ENCODE results near the gene IQGAP1. TPM values are rescaled to one million over a fixed set of nuclear protein-coding genes. Genes with fewer than 3 reads are reported as not detected.

IQGAP1 gene
- total and polyA plus RNA-seq, 2 donors: 131 to 144 TPM

DNA sequence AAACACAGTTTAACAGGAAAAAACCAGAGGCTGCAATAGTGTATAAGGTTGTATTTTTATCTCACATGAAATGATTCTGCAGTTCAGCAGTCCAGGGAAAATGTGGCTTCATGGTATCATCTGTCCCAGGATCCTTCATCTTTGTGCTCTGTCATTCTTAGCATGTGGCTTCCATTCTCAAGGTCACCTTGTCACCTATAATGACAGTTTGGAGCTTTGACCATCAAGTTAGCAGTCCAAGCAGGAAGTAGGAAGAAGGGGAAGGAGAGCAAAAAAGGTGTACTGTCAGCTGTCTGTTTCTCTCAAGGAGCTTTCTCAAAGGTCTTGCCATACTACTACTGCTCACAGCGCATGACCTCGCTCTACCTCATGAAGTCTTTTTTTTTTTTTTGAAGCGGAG, 83.1 kb downstream of the IQGAP1 start:
- Histone ChIP-seq H3K4me3 (ENCODE audit: low read length in 2 of 2) (no peak overlapping the region), H3K4me1 (ENCODE audit: control insufficient read depth in 2 of 2, insufficient read depth in 2 of 2, low read length in 2 of 2) (no peaks in the 10 kb centered on the region), H3K27ac (ENCODE audit: low read depth in 1 of 2, low read length in 1 of 2) (no peak overlapping the region), H3K27me3 (ENCODE audit: control insufficient read depth in 2 of 2, insufficient read depth in 1 of 2, low read length in 1 of 2) (no peaks in the 10 kb centered on the region), H3K36me3 (ENCODE audit: control insufficient read depth in 2 of 2, insufficient read depth in 2 of 2, low read length in 1 of 2) (peaks cover 55 to 81% of the 10 kb centered on the region in 2 donors), H3K9me3 (ENCODE audit: control insufficient read depth in 2 of 2, insufficient read depth in 1 of 2, low read length in 1 of 2) (no peaks in the 10 kb centered on the region)
- no peak for DNase-seq (ENCODE audit: low read depth in 6 of 9, low spot score in 9 of 9)
- 100% methylated on average over 3 of the region's 3 CpGs for WGBS

DNA sequence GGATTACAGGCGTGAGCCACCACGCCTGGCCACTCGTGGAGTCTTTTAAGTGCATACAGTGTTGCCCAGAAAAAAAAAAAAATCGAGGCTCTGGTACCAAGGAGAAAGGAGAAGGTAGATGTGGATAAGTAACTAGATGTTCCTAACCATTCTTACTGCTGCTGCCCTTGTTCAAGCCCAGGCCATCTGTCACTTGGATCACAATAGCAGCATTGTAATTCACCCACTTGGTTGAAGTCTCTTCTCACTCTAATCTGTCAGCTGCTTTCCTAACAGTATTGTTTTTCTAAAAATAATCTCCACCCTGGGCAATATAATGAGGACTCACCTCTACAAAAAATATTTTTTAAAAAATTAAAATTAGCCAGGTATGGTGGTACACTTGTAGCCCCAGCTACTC, 83.7 kb downstream of the IQGAP1 start:
- H3K27me3 ChIP-seq (ENCODE audit: control insufficient read depth in 2 of 2, insufficient read depth in 1 of 2, low read length in 1 of 2): no peaks in the 10 kb centered on the region
- no peak for DNase-seq (ENCODE audit: low read depth in 6 of 9, low spot score in 9 of 9)
- H3K36me3 ChIP-seq (ENCODE audit: control insufficient read depth in 2 of 2, insufficient read depth in 2 of 2, low read length in 1 of 2): peaks cover 58 to 81% of the 10 kb centered on the region in 2 donors
- H3K27ac ChIP-seq (ENCODE audit: low read depth in 1 of 2, low read length in 1 of 2): no peak overlapping the region
- H3K4me3 ChIP-seq (ENCODE audit: low read length in 2 of 2): no peak overlapping the region
- H3K4me1 ChIP-seq (ENCODE audit: control insufficient read depth in 2 of 2, insufficient read depth in 2 of 2, low read length in 2 of 2): no peaks in the 10 kb centered on the region
- H3K9me3 ChIP-seq (ENCODE audit: control insufficient read depth in 2 of 2, insufficient read depth in 1 of 2, low read length in 1 of 2): no peaks in the 10 kb centered on the region
- WGBS: 97% methylated on average over 4 of the region's 4 CpGs

DNA sequence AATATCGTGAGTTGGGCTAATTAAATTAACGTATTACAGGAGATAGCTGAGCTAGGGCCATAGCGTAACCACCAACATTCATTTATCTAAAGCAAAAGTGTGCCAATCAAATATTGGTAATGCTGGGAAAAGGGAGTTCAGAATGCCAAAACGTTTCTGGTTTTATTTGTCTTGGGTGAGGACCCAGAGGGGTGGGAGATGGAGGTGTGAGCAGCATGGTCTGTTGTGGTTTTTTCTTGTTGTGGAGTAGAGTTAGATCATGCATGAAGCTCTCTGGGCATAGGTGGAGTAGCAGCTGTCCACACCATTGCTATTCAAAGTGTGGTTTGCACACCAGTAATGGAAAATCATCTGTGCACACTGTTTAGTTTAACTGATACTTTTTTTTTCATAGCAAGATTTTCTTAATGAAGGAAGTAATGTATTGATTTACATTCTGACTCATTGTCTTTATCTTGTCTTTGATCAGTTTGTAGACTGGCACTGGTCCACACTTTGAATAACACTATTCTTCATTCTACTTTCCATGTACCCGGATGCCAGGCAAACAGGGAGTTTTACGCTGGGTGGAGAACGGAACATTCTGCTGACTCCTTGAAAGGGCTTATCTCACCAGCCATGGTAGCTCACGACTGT, 90.9 kb downstream of the IQGAP1 start:
- Histone ChIP-seq H3K4me1 (ENCODE audit: control insufficient read depth in 2 of 2, insufficient read depth in 2 of 2, low read length in 2 of 2) (peaks cover 0 to 11% of the 10 kb centered on the region in 2 donors), H3K4me3 (ENCODE audit: low read length in 2 of 2) (no peak overlapping the region), H3K27ac (ENCODE audit: low read depth in 1 of 2, low read length in 1 of 2) (no peak overlapping the region), H3K27me3 (ENCODE audit: control insufficient read depth in 2 of 2, insufficient read depth in 1 of 2, low read length in 1 of 2) (no peaks in the 10 kb centered on the region), H3K36me3 (ENCODE audit: control insufficient read depth in 2 of 2, insufficient read depth in 2 of 2, low read length in 1 of 2) (peaks cover 65 to 88% of the 10 kb centered on the region in 2 donors), H3K9me3 (ENCODE audit: control insufficient read depth in 2 of 2, insufficient read depth in 1 of 2, low read length in 1 of 2) (no peaks in the 10 kb centered on the region)
- WGBS: 95% methylated on average over 8 of the region's 8 CpGs
- no peak for DNase-seq (ENCODE audit: low read depth in 6 of 9, low spot score in 9 of 9)

DNA sequence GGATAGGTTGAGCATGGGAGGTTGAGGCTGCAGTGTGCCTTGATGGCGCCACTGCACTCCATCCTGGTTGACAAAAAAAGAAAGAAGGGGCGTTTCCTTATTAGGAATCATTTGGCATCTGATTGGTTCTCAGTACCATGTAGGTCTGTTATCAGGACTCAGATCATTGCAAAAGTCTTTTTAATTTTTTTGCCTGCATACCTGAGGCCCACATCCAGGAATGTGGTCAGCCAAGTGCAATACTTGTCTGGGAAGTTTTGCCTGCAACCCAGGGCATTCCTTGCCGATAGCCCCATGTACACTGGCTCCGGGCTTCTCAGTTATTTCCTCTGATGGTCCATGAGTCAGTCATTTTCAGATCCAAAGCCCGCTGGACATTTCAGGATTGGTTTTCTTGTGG, 91.6 kb downstream of the IQGAP1 start:
- WGBS: 97% methylated on average over 5 of the region's 5 CpGs
- DNase-seq (ENCODE audit: low read depth in 6 of 9, low spot score in 9 of 9): no peak
- H3K9me3 ChIP-seq (ENCODE audit: control insufficient read depth in 2 of 2, insufficient read depth in 1 of 2, low read length in 1 of 2): no peaks in the 10 kb centered on the region
- H3K4me3 ChIP-seq (ENCODE audit: low read length in 2 of 2): no peak overlapping the region
- H3K4me1 ChIP-seq (ENCODE audit: control insufficient read depth in 2 of 2, insufficient read depth in 2 of 2, low read length in 2 of 2): peaks cover 0 to 11% of the 10 kb centered on the region in 2 donors
- H3K36me3 ChIP-seq (ENCODE audit: control insufficient read depth in 2 of 2, insufficient read depth in 2 of 2, low read length in 1 of 2): peaks cover 61 to 88% of the 10 kb centered on the region in 2 donors
- no peaks in the 10 kb centered on the region for H3K27me3 ChIP-seq (ENCODE audit: control insufficient read depth in 2 of 2, insufficient read depth in 1 of 2, low read length in 1 of 2)
- no peak overlapping the region for H3K27ac ChIP-seq (ENCODE audit: low read depth in 1 of 2, low read length in 1 of 2)

DNA sequence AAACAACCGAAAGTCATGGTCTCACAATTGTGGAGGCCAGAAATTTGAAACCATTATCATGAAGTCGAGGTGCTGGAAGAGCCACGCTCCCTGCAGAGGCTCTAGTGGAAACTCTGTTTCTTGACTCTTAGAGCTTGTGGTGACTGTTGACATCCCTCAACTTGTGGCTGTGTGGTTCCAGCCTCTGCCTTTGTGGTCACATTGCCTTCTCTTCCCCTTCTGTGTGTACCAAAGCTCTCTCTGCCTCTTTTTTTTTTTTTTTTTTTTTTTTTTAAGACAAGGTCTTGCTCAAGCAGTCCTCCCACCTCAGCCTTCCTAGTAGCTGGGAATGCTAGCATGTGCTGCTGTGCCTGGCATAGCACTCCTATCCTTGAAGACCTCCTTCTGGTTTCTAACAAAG, 93.0 kb downstream of the IQGAP1 start:
- H3K27ac ChIP-seq (ENCODE audit: low read depth in 1 of 2, low read length in 1 of 2): no peak overlapping the region
- H3K36me3 ChIP-seq (ENCODE audit: control insufficient read depth in 2 of 2, insufficient read depth in 2 of 2, low read length in 1 of 2): peaks cover 64 to 90% of the 10 kb centered on the region in 2 donors
- peaks cover 0 to 11% of the 10 kb centered on the region in 2 donors for H3K4me1 ChIP-seq (ENCODE audit: control insufficient read depth in 2 of 2, insufficient read depth in 2 of 2, low read length in 2 of 2)
- H3K4me3 ChIP-seq (ENCODE audit: low read length in 2 of 2): no peak overlapping the region
- H3K27me3 ChIP-seq (ENCODE audit: control insufficient read depth in 2 of 2, insufficient read depth in 1 of 2, low read length in 1 of 2): no peaks in the 10 kb centered on the region
- DNase-seq (ENCODE audit: low read depth in 6 of 9, low spot score in 9 of 9): peak in 5 of 9 donors; percentile 12 to 62 (median 26)
- 33% methylated on average over 3 of the region's 3 CpGs for WGBS
- H3K9me3 ChIP-seq (ENCODE audit: control insufficient read depth in 2 of 2, insufficient read depth in 1 of 2, low read length in 1 of 2): no peaks in the 10 kb centered on the region

DNA sequence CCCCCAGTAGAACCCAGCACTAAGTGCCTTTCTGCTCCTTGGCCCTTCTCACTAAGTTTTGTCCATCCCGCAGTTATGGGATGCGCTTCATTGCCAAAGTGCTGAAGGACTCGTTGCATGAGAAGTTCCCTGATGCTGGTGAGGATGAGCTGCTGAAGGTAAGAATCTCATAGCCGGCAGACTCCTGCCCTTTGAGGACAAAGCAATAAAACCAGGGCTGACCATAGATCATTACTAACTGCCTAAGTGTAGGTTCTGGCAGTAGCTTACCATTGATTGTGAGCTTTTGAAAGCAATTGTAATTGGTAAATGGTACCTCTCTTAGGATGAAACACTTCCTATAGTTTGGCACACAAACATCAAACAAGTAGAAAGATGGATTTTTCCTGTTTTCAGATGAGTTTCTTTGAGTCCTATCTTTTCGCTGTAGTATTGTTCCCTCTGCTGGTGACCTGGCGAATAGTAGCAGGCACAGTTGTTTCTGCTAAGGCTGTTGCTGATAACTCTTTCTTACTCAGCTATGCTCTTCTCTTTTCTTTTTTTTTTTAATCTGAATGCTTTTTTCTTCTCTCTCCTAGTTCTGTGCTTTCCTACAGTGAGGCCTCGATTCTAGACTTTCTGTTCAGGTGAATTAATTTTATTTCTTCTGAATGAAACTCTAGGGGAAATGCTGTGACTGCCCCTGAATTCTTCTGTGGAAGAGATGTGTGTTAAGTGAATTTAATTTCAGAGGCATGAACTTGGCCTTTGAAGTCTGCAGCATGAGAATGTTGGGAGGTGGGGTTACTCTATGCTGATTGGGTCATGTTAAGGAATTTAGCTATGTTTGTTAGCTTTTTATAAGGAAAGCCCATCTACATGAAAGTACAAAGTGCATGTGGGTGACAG, 94.3 kb downstream of the IQGAP1 start:
- WGBS: 77% methylated on average over 7 of the region's 7 CpGs
- H3K9me3 ChIP-seq (ENCODE audit: control insufficient read depth in 2 of 2, insufficient read depth in 1 of 2, low read length in 1 of 2): no peaks in the 10 kb centered on the region
- peaks cover 60 to 90% of the 10 kb centered on the region in 2 donors for H3K36me3 ChIP-seq (ENCODE audit: control insufficient read depth in 2 of 2, insufficient read depth in 2 of 2, low read length in 1 of 2)
- DNase-seq (ENCODE audit: low read depth in 6 of 9, low spot score in 9 of 9): peak in 6 of 9 donors; percentile 17 to 56 (median 35)
- no peak overlapping the region for H3K27ac ChIP-seq (ENCODE audit: low read depth in 1 of 2, low read length in 1 of 2)
- peaks cover 0 to 11% of the 10 kb centered on the region in 2 donors for H3K4me1 ChIP-seq (ENCODE audit: control insufficient read depth in 2 of 2, insufficient read depth in 2 of 2, low read length in 2 of 2)
- H3K4me3 ChIP-seq (ENCODE audit: low read length in 2 of 2): no peak overlapping the region
- no peaks in the 10 kb centered on the region for H3K27me3 ChIP-seq (ENCODE audit: control insufficient read depth in 2 of 2, insufficient read depth in 1 of 2, low read length in 1 of 2)

DNA sequence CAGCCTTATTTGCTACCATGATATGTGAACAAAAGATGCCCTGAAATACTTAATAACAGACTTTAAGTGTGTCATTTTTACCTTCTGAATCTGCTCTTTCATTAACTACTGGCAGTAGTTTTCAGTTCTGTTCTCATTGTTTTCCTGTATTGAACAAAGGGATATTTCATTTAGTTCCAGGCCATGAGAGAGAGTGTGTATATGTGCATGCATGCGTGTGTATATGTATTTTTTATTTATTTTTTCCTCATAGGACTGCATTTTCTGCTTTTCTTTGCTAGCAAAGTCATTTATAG, 94.9 kb downstream of the IQGAP1 start:
- Histone ChIP-seq H3K4me1 (ENCODE audit: control insufficient read depth in 2 of 2, insufficient read depth in 2 of 2, low read length in 2 of 2) (peaks cover 0 to 11% of the 10 kb centered on the region in 2 donors), H3K27me3 (ENCODE audit: control insufficient read depth in 2 of 2, insufficient read depth in 1 of 2, low read length in 1 of 2) (no peaks in the 10 kb centered on the region), H3K9me3 (ENCODE audit: control insufficient read depth in 2 of 2, insufficient read depth in 1 of 2, low read length in 1 of 2) (no peaks in the 10 kb centered on the region), H3K36me3 (ENCODE audit: control insufficient read depth in 2 of 2, insufficient read depth in 2 of 2, low read length in 1 of 2) (peaks cover 59 to 90% of the 10 kb centered on the region in 2 donors), H3K4me3 (ENCODE audit: low read length in 2 of 2) (no peak overlapping the region), H3K27ac (ENCODE audit: low read depth in 1 of 2, low read length in 1 of 2) (no peak overlapping the region)
- DNase-seq (ENCODE audit: low read depth in 6 of 9, low spot score in 9 of 9): no peak
- WGBS: 51% methylated on average over 1 of the region's 1 CpG

DNA sequence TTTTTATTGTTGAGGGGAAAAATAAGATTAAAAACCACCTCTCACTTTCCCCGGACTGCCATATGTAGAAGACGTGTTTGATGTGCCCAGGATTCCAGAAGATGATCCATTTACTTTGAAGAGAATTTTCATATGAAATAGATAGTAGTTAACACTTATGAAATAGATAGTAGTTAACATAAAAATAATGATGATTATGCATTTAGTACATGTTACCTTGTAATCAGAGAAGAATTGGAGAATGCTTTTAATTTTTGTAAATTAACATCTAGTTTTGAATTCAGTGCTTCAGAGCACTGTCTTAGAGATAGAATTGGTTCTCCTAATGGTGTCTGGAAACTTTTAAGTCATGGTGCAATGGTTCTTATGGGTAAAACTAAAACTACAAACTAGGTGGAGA, 95.6 kb downstream of the IQGAP1 start:
- 99% methylated on average over 2 of the region's 2 CpGs for WGBS
- Histone ChIP-seq H3K4me3 (ENCODE audit: low read length in 2 of 2) (no peak overlapping the region), H3K27ac (ENCODE audit: low read depth in 1 of 2, low read length in 1 of 2) (no peak overlapping the region), H3K4me1 (ENCODE audit: control insufficient read depth in 2 of 2, insufficient read depth in 2 of 2, low read length in 2 of 2) (peaks cover 0 to 11% of the 10 kb centered on the region in 2 donors), H3K27me3 (ENCODE audit: control insufficient read depth in 2 of 2, insufficient read depth in 1 of 2, low read length in 1 of 2) (no peaks in the 10 kb centered on the region), H3K36me3 (ENCODE audit: control insufficient read depth in 2 of 2, insufficient read depth in 2 of 2, low read length in 1 of 2) (peaks cover 56 to 88% of the 10 kb centered on the region in 2 donors), H3K9me3 (ENCODE audit: control insufficient read depth in 2 of 2, insufficient read depth in 1 of 2, low read length in 1 of 2) (no peaks in the 10 kb centered on the region)
- no peak for DNase-seq (ENCODE audit: low read depth in 6 of 9, low spot score in 9 of 9)

DNA sequence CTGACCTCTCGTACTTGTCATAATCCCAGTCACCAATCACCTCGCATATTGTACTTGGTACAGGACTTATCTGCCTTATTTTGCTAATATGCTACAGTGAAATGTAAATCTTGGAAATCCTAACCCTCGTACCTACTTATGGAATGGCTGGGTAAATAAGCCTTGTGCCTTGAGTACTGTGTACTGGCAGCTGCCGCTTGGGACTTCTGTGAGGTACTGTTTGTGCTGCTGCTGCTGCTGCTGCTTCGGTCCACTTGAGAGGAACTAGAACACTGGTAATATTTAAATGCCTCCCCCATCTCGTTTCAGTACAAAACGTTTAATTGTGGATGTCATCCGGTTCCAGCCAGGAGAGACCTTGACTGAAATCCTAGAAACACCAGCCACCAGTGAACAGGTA, 99.1 kb downstream of the IQGAP1 start:
- Histone ChIP-seq H3K9me3 (ENCODE audit: control insufficient read depth in 2 of 2, insufficient read depth in 1 of 2, low read length in 1 of 2) (no peaks in the 10 kb centered on the region), H3K4me1 (ENCODE audit: control insufficient read depth in 2 of 2, insufficient read depth in 2 of 2, low read length in 2 of 2) (no peaks in the 10 kb centered on the region), H3K36me3 (ENCODE audit: control insufficient read depth in 2 of 2, insufficient read depth in 2 of 2, low read length in 1 of 2) (peaks cover 58 to 86% of the 10 kb centered on the region in 2 donors), H3K27me3 (ENCODE audit: control insufficient read depth in 2 of 2, insufficient read depth in 1 of 2, low read length in 1 of 2) (no peaks in the 10 kb centered on the region), H3K4me3 (ENCODE audit: low read length in 2 of 2) (no peak overlapping the region), H3K27ac (ENCODE audit: low read depth in 1 of 2, low read length in 1 of 2) (no peak overlapping the region)
- 98% methylated on average over 8 of the region's 8 CpGs for WGBS
- no peak for DNase-seq (ENCODE audit: low read depth in 6 of 9, low spot score in 9 of 9)

Measured in thymus (tissue), 11 donors.